CD4-positive, alpha-beta T cell treated with Interleukin-12 subunit alpha and Interleukin-12 subunit beta, for 1 hour (primary cell): ENCODE measurements around the gene GNAO1.

Experiments
- DNase-seq: peaks from one replicate; pipeline ENCODE4 v3.0.0-alpha.2; 2020

The GNAO1 gene

GRCh38 chr16:56294579-56294978 lies 103.3 kb downstream of the GNAO1 start:
- DNase-seq = no peak

GRCh38 chr16:56295059-56295665 lies 103.9 kb downstream of the GNAO1 start:
- no peak for DNase-seq

DNA sequence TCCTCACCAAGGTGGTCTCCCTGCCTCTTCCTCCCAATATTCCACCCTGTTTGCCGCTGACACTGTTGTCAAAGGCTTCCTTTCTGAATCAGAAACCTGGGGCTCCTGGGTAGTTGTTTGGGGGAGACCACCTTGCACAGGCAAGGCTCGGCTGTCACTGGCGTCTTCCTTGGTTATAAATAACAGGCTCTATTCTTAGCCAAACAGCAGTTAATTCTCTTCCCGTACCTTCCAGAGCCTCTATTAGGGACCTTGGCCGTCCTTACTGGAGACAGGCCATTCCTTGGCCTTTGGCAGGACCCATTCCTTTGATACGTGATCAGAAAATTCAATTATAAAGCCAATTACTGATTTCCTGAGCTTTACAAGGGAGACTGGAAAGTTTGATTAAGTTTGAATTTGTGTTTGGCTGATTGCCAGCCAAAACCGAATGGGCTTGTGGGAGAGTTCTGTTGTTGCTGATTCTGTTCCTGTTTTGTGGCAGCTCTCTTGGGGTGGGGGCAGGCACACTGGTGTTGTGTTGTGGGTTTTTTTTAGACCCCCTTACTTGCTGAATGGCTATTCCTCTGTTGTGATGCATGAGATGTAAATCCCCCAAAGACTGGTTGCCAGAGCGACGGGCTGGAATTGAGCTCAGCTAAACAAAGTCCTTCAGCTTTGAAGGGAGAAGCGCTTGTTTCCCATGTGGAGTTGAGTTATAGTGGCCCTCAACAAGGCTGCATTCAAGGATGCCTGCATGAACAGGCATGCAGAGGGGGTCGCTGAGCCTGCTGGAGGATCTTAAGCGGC lies 104.6 kb downstream of the GNAO1 start:
- no peak for DNase-seq

DNA sequence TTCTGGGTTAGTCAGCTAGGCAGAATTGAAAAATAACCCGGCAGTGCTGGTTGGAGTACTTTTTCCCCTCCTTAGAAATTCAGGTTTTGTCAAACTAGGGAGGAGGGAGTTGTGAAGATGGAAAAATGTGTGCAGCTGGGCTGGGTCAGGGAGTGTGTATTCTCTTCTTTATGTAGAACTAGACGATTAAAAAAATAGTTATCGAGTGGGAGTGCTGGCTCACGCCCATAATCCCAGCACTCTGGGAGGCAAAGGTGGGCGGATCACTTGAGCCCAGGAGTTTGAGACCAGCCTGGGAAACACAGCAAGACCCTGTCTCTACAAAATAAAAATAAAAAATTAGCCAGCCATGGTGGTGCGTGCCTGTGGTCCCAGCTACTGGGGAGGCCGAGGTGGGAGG lies 106.4 kb downstream of the GNAO1 start:
- DNase-seq = no peak

DNA sequence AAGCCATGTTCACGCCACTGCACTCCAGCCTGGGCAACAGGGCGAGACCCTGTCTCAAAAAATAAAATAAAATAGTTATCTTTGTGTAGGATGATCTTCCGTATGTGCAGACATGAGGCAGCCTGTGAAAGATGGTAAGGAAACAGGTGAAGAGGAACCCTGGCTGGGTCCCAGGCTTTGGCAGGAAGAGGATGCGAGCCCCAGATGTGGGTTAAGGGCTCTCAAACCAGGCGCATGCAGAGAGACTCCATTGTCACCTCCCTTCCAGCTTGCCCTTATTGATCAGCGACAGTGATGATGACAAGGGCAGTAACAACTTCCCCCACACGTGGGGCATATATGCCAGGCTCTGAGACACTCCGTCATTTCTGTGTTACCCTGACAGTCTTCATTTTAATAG lies 106.8 kb downstream of the GNAO1 start:
- DNase-seq = no peak

GRCh38 chr16:56298948-56299596 lies 107.8 kb downstream of the GNAO1 start:
- no peak for DNase-seq

DNA sequence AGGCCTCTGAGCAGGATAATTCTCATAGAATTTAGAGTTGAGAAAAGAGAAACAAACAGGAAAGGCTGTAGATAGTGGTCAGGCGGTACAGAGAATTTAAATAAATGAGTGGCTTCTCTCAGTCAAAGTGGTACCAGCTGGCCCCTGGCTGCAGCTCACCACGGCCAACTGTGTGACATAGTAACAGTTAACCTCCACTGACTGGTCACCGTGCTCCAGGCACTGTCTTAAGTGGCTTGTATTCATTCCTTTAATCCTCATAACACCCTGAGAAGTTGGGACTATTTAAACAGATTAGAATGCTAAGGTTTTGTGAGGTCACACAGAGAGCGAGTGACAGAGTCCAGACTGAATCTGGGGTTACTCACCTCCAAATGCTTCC lies 108.9 kb downstream of the GNAO1 start:
- DNase-seq = no peak

GRCh38 chr16:56300891-56301850 lies 109.9 kb downstream of the GNAO1 start:
- no peak for DNase-seq

DNA sequence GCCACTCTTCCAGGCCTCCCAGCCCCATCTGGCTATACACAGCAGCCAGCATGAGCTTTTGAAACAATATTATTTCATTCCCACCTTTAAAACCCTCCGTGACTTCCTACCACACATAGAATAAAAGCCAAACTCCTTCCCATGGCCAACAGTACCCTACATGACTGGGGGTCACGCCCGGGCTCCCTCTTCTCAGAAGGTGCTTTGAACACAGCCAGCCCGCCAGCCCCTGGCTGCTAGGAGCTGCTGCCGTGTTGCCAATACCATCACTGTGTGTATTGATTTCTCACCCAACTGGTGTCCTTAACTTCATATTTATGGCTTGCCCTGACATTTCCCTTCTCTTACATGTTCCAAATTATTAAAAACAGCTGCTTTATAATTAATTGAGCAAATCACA lies 111.2 kb downstream of the GNAO1 start:
- DNase-seq = no peak

DNA sequence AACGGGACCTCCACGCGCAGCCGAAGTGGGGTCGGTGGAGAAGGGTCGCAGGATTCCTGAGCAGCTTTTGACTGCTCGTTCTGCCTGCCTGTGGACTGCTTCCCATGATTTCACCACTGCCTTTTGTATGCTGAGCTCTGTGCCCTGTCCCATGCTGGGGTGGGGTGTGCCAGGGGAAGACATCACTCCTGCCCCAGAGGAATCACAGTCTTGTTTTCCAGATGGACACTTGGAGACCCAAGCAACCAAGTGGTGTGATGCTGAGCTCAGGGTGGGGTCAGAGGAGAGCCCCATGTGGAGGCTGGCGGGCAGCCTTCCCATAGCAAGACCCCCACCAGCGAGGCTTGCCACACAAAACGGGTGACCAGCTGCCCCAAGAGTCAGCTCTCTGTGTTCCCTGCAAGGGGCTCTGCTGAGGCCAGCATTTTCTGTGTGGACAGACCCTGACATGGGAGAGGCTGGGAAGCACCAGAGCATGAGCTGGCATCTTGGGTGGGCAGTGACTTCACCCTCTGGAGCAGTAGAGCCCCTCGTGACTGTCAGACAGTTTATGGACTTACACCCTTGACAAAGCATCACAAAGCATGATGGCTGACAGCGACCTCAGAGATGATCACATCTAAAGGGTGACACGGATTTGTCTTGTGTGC lies 111.9 kb downstream of the GNAO1 start:
- DNase-seq = no peak

DNA sequence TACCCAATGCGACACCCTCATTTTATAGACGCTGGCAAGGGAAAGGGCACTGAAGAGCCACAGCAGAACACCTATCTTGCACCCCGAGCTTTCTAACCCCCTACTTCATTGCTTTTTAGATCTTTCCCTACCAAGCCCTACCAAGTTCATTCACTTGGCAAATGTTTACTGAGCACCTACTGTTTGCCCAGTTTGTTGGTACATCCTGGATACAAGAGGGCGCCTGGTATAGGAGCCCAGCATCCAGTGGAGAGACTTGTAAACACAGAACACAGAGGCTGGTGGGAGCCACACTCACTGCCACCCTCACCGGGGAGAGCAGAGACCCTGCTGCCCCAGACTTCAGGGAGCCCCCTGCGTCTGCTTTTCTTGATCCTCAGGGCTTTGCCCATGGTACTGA lies 112.6 kb downstream of the GNAO1 start:
- no peak for DNase-seq

DNA sequence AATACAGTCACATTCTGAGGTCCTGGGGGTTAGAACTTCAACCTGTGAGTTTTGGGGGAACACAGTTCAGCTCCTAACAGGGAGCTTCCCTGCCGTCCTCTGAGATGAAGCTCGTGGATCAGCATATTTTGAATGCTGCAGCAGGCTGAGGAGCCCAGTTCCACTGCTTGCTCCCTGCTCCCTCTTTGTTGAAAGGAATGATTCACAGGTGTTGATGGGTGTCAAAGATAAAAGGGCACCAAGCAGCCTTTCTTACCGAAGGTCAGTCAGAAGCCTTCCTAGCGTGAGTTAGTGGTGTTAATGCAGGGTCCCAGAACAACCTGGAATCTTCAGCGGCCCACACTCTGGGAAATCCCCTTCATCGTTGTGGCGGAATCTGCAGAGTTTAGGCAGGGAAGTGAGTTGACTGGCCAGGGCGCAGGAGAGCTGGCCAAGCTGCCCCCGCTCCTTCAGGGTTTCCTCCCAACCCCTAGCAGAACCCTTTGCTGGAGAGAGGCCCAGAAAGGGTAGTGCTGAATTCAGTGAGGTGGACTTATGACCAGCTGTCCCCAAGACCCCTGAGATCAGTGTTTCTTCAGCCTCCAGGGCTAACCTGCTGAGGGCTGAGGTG lies 114.8 kb downstream of the GNAO1 start:
- DNase-seq = no peak

GRCh38 chr16:56306690-56307533 lies 115.6 kb downstream of the GNAO1 start:
- no peak for DNase-seq

DNA sequence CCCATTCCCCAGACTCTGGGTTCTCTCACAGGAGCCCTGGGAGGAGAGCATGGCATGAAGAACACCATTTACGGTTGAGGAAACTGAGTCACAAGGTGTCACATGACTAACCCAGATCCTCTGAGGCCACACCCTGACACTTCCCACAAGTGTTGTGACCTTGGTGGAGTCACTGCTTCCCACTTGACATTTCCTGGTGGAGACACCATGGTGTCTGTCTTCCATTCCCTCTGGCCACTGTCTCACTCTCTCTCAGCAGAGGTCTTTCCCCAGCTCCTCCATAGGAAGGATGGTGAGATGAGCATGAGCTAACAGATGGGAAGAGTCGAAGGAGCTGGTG lies 116.2 kb downstream of the GNAO1 start:
- DNase-seq = no peak

- DNase-seq = no peak
These were observed 117.7 kb downstream of the GNAO1 start for GRCh38 chr16:56309008-56309407.

DNA sequence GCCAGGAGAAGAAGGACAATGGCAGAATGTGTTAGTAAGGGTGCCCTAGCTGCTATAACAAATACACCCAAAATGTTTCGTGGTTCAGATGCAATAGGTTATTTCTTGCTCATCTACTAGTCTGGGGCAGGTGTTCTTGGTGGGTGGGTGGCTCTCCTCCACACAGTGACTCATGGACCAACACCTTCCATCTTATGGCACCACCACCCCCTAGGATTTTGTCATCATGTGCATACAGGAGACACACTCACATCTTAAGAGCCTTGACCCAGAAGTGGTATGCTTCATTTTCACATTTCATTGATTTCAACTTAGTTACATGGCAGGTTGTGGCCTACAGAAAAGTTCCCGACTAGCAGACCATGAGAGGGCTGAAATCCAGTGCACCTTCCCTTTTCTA lies 119.4 kb downstream of the GNAO1 start:
- no peak for DNase-seq

- no peak for DNase-seq
These were observed 120.1 kb downstream of the GNAO1 start for GRCh38 chr16:56311208-56312027.

GRCh38 chr16:56312028-56312300 lies 120.7 kb downstream of the GNAO1 start:
- no peak for DNase-seq

GRCh38 chr16:56312556-56312955 lies 121.3 kb downstream of the GNAO1 start:
- DNase-seq = no peak

- no peak for DNase-seq
These were observed 123.1 kb downstream of the GNAO1 start for GRCh38 chr16:56314244-56314850.
